Activated T-cell treated with anti-CD3 and anti-CD28 coated beads for 48 hours (primary cell): ENCODE measurements around the gene NACAD.
"Not testable (repeated sequence)": the region's sequence is repeated elsewhere in the genome, so short reads cannot be mapped to it uniquely, and the experiment has no call there.

Experiments used
- DNase-seq: peaks from one replicate; pipeline ENCODE4 v3.0.0-alpha.2; 2020; ENCODE audit warnings: low read depth

The NACAD gene

DNA sequence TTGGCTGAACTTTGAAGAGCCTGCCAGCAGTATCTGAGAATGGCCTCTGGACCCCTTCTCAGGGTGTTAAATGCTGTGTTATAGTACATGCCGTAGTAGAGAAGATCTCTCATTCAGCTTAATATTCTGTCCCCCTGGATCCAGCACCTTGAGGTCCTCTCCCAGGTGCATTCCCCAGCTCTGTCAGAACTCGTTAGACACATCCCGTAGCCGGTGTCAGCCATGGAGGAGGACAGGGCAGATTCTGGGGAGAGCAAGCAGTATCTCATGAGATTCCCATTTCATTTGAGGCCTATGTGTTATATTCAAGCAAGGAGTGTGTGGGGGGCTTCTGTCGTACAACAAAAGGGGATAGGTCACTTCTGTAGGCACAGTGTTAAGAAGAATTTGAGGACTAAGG, 34.8 kb downstream of the NACAD start:
- DNase-seq: no peak

DNA sequence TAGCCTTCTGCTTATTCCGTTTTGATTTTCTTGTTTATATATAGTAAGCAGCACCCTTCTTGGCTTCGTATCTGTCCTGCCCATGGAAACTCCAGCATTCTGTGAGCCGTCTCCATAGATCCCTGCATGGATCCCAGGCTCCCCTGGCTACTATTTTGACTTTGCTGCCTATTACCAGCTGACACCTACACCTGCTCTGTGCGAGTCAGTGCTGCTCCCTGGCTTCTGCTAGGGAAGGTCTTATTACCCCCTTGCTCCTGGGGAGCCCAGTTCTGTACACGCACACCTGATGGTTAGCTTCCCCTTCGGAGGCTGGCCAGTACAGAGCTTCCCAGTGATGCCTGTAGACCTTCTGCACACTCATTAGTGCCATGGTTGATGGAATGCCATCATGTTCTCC, 35.4 kb downstream of the NACAD start:
- no peak for DNase-seq

DNA sequence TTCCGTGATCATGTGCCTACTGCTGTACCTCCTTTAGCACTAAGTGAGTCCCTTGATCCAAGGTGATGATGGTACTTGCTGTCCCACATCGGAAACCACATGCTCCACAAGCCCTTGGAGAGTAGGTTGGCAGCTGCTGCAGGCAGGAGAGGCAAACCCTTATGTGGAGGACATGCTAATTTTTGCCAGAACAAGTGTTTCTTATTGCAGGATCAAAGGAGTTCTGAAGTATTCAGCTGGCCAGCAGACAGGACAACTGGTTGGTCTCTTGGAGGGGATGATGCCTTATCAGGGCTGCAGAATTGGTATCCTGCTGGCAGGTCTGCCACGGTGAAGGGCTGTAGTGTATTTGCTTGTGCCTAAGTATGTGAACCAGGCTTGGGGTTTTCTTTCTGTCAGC, 36.8 kb downstream of the NACAD start:
- DNase-seq: no peak

DNA sequence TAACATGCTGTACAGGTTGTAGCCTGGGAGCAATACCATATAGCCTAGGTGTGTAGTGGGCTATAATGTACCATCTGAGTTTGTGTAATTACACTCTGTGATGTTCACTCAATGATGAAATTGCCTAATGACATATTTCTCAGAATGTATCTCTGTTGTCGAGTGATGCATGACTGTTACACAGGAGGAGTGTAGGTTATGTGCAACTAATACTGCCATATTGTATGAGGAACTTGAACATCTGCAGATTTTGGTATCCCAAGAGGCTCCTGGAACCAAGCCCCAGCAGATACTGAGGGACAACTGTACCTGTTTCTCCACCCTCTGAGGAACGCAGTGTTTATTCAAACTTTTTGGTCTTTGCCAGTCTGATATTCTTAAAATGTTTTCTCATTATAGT, 38.6 kb downstream of the NACAD start:
- DNase-seq: no peak

DNA sequence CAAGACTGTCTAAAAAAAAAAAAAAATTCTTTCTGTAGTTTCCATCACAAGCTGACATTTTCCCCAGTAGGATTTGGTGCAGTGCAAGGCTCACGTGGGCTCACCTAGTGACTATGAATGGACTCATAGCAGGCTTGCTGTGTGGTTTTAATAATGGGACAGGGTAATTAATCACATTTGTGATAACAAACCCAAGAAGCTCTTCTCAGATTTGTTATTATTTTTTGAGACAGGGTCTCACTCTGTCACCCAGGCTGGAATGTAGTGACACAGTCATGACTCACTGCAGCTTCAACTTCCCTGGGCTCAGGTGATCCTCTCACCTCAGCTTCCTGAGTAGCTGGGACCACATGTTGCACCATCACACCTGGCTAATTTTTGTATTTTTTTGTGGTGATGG, 40.0 kb downstream of the NACAD start:
- DNase-seq: no peak

DNA sequence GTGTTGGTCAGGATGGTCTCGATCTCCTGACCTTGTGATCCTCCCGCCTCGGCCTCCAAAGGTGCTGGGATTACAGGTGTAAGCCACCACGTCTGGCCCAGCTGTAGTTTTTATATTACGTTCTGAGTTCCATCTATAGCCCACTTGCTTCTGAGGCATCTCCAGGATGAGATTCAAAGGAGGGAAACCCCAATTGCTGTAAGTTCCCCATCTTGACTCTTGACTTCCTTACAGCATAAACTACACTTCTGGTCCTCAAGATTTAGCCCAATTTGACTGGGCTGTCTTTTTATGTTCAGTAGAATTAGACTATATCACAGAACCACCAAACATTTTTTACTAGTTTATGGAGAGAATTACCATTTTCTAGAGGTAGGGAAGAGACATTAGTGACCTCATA, 44.4 kb downstream of the NACAD start:
- DNase-seq: no peak

DNA sequence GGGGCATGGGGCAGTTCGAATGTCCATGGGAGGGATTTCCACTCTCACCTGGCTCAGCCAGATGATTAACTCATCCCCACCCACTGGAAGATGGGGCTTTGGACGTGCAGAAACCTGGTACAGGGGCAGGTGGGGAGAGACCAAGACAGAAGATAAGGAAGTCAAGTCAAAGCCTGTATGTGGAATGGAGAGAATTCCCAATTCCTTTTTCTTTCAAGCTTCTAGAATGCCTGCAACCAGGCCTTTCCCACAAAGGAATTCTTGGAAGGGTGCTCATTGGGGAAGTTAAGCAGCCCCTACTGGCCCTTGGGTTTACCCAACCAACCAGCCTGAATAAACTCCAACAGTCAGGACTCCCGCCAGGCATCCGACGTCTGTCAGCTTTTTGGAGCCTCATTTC, 49.7 kb downstream of the NACAD start:
- DNase-seq: no peak

DNA sequence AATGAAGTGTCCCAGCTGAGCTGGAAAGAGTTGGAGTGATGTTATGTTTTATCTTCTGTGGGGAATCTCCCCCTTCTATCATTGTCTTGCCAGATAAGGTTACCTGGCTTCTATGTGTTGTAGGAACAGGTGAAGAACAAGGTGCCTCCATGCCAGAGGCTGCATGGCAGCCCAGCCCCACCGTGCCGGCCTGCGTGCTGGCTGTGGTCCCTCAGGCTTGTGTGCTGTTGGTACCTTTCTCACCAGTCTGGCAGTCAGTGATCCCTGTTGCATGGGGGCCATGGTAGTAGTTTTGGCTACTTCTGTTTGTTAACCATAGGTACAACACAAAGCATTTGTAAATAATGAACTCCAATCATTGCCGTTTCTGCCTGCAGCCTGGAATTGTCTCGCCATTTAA, 50.9 kb downstream of the NACAD start:
- DNase-seq: no peak

DNA sequence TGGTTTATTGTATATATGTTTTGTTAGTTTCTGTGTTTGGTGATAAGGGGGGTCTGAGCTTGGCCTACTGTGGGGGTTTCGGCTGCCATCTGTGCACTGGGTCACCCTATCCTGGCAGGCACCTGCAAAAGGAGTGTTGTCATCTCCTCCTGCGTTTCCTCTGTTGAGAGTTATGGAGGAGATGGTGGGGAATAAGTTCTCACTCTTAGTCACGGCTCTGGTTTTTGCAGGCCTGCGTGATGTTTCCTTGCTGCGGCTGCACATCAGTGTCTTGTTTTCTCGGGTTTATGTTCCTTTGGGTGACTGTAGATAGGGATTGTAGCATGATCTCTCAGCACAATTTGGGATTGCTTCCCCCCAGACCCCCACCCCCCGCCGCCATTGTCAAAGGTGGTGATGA, 52.0 kb downstream of the NACAD start:
- no peak for DNase-seq

DNA sequence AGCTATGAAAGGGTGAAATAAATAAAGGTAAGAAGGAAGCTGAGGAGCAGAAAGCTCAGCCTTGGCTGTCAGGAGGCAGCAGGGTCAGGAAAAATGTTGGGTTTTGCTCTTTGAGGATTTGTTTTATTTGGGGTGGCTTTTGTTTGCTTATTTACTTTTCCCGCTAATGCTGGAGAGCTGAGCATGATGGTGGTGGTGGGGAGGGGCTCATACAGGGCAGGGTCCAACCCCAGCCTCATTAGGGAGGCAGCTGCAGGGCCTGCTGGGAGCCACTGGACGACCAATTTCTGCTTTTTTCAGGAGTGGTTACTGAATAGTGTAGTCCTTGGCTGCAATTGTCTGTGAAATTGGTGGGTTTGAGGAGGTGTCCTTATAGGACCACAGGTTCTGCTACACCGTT, 52.5 kb downstream of the NACAD start:
- DNase-seq: no peak

DNA sequence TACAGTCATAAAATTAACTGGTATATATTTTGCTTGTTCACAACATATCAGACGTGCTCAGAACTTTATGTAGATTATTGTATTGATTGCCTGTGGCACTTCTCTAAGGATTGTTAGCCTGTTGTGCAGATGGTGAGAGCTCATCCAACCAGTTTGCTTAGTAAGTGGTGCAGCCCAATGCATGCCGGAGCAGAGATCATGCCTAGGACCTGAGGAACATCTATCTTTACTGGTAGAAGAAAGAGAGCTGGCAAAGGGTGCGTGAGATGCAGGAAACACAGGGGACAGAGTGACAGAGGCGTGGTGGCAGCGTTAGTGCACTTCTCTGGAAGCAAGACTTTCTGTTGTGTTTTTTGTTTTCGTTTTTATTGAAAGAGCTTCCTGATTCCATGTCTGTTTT, 52.9 kb downstream of the NACAD start:
- DNase-seq: no peak

DNA sequence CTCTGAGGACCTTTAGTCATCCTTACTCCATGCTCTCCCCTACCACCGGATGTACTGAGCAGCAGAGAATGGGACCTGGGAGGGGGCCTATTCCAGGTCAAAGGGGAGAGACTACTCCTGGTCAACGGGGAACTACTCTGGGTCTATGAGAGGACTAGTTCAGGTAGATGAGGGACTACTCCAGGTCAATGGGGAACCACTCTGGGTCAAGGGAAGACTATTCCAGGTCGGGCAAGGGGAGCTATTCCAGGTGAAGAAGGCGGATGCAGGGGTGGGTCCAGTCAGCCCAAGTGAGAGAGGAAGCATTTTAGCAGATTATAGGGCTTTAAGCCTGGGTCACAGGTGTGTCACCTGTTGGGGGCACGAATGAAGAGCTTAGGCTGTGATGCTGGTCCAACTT, 53.4 kb downstream of the NACAD start:
- no peak for DNase-seq

DNA sequence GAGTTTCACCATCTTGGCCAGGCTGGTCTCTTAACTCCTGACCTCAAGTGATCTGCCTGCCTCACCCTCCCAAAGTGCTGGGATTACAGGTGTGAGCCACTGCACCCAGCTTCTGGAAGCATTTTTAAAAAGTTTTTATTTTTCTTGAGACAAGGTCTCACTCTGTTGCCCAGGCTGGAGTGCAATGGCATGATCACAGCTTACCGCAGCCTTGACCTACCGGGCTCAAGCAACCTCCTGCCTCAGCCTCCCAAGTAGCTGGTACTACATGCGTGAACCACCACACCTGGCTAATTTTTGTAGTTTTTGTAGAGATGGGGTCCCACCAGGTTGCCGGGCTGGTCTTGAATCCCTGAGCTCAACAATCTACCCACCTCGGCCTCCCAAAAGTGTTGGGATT, 54.1 kb downstream of the NACAD start:
- DNase-seq: not testable (repeated sequence)

DNA sequence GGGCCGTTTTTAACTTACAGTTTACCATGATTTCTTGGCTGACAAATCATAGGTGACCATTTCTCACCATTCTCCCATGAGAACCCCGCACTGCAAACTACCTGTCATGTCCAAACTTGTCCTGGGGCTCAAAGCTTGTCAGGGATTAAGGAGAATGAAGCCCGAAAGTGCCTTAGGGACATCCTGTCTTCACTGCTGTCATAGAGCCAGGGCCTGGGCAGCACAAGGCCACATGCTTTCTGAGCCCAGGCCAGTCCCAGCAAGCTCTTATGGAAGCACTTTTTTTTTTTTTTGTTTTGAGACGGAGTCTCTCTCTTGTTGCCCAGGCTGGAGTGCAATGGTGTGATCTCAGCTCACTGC, 54.9 kb downstream of the NACAD start:
- no peak for DNase-seq

DNA sequence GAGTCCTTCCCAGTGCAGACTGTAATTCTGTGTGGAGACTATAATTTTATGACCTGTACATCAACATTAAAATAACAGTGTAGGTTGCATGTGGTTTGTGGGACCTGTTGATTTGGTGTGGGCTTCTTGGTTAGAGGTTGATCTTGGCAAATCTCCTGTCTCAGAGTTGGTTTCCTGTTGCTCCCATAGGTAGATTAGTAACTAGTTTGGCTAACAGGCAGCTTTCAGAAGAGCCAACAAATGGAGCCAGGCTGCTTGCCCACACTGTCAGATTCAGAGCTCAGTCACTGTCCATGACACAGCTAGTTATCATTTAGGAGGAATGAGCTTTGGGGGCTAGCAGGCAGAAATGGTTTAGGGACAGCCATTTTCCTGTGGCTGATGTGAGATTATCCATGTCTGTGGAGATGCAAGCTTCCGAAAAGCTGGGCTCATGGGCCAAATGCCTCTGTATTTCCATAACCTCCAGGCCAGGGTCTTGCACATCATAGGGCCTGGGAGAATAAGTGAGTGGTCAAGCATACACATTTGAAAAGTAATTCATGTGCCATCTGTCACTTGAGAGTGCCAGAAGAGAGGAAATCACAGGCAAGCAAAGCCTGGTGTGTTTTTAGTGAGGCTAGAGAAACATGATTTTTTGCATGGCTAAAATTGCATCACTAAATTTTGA, 55.4 kb downstream of the NACAD start:
- DNase-seq: no peak

DNA sequence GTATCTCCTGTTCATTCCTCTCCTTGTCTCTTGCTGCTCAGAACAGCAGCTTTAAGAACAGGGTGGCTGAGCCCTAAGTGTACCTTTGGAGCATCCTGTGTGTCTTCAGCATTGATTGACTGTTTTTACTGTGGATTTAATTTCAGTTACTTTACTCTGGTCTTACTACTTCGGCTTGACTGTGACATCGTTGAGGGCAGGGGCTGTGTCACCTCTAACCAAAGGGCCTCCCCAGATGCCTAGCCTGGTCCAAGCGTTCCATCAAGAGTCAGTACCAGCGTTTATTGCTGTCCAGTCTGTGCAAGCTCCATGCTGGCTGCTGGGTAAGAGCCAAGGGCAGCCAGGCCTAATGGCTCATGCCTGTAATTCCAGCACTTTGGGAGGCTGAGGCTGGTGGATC, 56.3 kb downstream of the NACAD start:
- no peak for DNase-seq

DNA sequence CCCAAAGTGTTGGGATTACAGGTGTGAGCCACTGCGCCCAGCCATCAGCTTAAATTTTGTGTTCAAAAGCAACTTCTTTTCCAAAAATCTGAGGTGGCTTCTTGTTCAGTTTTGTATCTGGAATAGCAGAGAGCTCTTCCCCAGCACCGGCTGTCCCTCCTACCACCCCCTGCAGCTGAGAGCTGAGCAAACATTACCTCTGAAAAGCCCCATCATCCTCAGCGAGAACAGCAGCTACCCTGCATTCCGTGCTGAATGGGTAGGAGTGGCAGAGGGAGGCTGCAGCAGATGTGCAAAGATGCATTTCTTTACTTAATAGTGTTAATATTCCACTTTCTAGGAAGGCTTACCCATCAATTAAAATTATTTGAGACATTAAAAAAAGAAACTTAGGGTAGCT, 56.9 kb downstream of the NACAD start:
- no peak for DNase-seq
